Vagina (tissue), 2 donors: ENCODE results near the gene MCM7. TPM values are rescaled to one million over a fixed set of nuclear protein-coding genes. Genes with fewer than 3 reads are reported as not detected.

Experiments
- DNase-seq, 2 donors: peaks; one replicate each; pipeline ENCODE4 v3.0.0-alpha.2; 2017; ENCODE audit errors: extremely low spot score in 2 of 2
- H3K27ac ChIP-seq: fragments of 200-600 bp; sonication (generic); one replicate; pipeline ENCODE4 v1.5.1; 2019
- H3K27me3 ChIP-seq: fragments of 200-600 bp; sonication (generic); one replicate; pipeline ENCODE4 v1.5.1; 2019
- H3K36me3 ChIP-seq, 2 donors: fragments of 200-600 bp; sonication (generic); one replicate each; pipeline ENCODE4 v1.5.1; 2017 to 2019
- H3K4me1 ChIP-seq: fragments of 200-600 bp; sonication (generic); one replicate; pipeline ENCODE4 v1.5.1; 2019
- H3K4me3 ChIP-seq, 2 donors: fragments of 200-600 bp; sonication (generic); 1 replicate in 1 of 2; 2 replicates in 1 of 2; pipeline ENCODE4 v1.5.1; 2016 to 2019
- H3K9me3 ChIP-seq: fragments of 200-600 bp; sonication (generic); one replicate; pipeline ENCODE4 v1.5.1; 2019
- POLR2A ChIP-seq, 2 donors: fragments of 450-650 bp; IDR thresholded peaks; one replicate each; pipeline ENCODE4 v1.6.1; 2017; ENCODE audit warnings: antibody characterized with exemption in 2 of 2, mild to moderate bottlenecking in 2 of 2, moderate library complexity in 2 of 2
- POLR2AphosphoS5 ChIP-seq, 2 donors: sonication (generic); formaldehyde crosslinking; IDR thresholded peaks; one replicate each; pipeline ENCODE4 v1.9.0; 2017; ENCODE audit warnings: antibody characterized with exemption in 2 of 2, mild to moderate bottlenecking in 2 of 2, low read depth in 1 of 2; ENCODE audit not compliant: insufficient read depth in 1 of 2
- intact Hi-C: fragments of 100-400 bp; cut with DNase I; formaldehyde crosslinking; loops from one replicate; pipeline ENCODE4 v1.15.1; 2023
- total RNA-seq: library from RNA; depleted of rRNA; stranded (reverse); fragments of >200 nt; gene quantifications from one replicate; pipeline ENCODE4 v1.2.3, GENCODE V29; 2016
- TF ChIP-seq, protein P1 (sequence below), 3 experiments: fragments of 450-650 bp in 2 of 3; fragments of 200-600 bp in 1 of 3; sonication (generic) in 1 of 3; IDR thresholded peaks; one replicate each; pipeline ENCODE4 v1.5.1; 2017 to 2019; ENCODE audit warnings: antibody characterized with exemption in 3 of 3, mild to moderate bottlenecking in 2 of 3, moderate library complexity in 2 of 3

Gene MCM7
- total RNA-seq, 1 donor from 2014 or later, result 35.1 TPM

DNA sequence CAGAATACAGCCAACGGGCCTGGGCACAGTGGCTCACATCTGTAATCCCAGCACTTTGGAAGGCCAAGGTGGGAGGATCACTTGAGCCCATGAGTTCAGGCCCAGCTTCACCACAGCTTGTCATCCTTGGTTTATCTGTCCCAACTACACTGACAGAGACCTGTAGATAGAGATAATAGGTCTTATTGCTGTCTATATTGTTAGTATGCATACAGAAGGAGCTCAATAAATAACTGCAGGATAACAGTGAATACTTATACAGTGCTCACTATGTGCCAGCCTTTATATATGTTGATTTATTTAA is 19.5 kb upstream of the MCM7 start:
- H3K9me3 ChIP-seq, result no peaks in the 10 kb centered on the region
- peak overlapping the region; percentile 86 for H3K27ac ChIP-seq
- H3K4me1 ChIP-seq, result peaks cover 31% of the 10 kb centered on the region
- no peak for DNase-seq
- H3K36me3 ChIP-seq, result no peaks in the 10 kb centered on the region
- H3K4me3 ChIP-seq, result peak overlapping the region; percentile 74 to 81
- H3K27me3 ChIP-seq, result no peaks in the 10 kb centered on the region
- no peak for TF ChIP-seq POLR2A (IDR thresholded peaks at IDR 0.05)
- intact Hi-C loops, result no loop called here

DNA sequence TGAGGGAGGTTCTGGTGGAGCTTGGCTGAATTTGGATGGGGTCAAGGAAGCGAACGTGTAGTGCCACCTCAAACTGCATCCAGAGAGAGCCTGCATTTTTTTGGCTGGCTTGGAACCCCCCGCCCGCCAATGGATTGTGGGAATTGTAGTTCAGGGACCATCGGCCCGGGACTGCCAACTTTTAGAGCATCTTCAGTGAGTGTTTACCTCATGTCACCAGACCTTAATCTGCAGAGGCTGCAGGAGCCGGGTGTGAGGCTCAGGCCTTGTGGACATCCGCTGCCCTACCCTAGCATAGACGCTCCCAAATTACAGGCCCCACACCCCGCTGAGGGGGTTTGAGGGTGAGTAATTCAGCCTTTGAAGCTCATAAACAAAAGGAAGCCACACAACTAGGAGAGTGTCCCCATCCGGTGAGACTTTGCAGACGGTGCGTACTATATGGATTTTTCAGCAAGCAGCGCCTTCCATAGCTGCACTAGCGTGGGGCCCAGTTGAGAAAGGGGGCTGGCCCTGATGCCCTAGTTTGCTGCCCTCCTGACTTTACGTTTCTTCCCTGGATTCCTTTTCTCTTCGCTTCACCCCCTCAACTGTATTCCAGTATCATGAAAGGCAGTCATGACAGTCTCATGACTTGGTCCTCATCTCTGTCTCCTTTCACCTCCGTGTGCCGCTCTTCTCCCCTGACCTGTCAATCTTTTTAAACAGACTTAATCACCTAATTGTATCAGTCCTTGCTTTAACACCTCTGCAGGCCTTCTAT is 19.0 kb upstream of the MCM7 start:
- intact Hi-C loops, result no loop called here
- TF ChIP-seq POLR2A (IDR thresholded peaks at IDR 0.05), result no peak
- TF ChIP-seq, protein P1, sequence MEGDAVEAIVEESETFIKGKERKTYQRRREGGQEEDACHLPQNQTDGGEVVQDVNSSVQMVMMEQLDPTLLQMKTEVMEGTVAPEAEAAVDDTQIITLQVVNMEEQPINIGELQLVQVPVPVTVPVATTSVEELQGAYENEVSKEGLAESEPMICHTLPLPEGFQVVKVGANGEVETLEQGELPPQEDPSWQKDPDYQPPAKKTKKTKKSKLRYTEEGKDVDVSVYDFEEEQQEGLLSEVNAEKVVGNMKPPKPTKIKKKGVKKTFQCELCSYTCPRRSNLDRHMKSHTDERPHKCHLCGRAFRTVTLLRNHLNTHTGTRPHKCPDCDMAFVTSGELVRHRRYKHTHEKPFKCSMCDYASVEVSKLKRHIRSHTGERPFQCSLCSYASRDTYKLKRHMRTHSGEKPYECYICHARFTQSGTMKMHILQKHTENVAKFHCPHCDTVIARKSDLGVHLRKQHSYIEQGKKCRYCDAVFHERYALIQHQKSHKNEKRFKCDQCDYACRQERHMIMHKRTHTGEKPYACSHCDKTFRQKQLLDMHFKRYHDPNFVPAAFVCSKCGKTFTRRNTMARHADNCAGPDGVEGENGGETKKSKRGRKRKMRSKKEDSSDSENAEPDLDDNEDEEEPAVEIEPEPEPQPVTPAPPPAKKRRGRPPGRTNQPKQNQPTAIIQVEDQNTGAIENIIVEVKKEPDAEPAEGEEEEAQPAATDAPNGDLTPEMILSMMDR (IDR thresholded peaks at IDR 0.05), result no peak
- no peak for TF ChIP-seq POLR2AphosphoS5 (IDR thresholded peaks at IDR 0.05; ENCODE audit: insufficient read depth in 1 of 2, low read depth in 1 of 2)
- peak overlapping the region; percentile 74 to 81 for H3K4me3 ChIP-seq
- H3K36me3 ChIP-seq, result no peaks in the 10 kb centered on the region
- no peaks in the 10 kb centered on the region for H3K27me3 ChIP-seq
- no peaks in the 10 kb centered on the region for H3K9me3 ChIP-seq
- DNase-seq, result no peak
- H3K27ac ChIP-seq, result peak overlapping the region; percentile 86
- H3K4me1 ChIP-seq, result peaks cover 26% of the 10 kb centered on the region

DNA sequence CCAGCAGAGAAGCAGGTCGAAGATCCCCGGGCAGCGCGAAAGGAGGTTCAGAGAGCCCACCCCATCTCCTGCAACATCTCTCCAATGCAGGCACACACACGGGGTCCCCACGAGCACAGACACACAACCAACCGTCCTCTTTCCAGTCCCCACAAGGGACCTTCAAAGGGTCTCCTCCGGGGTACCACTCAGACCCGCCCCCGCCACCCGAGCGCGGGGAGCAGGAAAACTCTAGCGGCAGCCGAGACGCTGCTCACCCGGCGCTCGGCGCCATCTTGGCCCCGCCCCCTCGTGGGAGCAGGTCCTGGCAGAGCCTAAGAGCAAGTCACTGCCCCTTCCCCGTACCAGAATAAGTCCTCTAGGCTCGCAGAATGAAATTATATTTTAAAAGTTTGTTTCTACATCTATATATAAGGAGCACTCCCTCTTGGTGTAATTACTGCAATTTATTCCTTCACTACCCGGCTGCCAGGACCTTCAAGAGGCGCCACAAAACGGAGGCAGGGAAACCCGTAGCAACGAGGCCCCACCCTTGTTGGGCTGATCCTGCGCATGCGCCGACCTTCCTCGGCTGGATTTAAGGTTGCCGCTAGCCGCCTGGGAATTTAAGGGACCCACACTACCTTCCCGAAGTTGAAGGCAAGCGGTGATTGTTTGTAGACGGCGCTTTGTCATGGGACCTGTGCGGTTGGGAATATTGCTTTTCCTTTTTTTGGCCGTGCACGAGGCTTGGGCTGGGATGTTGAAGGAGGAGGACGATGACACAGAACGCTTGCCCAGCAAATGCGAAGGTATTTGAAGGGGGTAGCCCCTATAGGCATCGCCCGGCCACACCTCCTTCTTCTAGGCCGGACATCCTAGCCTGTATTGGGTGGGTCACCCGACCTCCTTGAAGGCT is 18.1 kb upstream of the MCM7 start, which contains the start of the genes CNPY4 and TAF6:
Gene CNPY4, plus strand, starts transcription at position 563 of the 898 bp plus-strand sequence. Its CDS starts 111 bp downstream, at position 674.
Gene TAF6, minus strand, starts transcription at position 287 of the 898 bp plus-strand sequence. CDS start 5,149 bp downstream, outside the sequence.
- intact Hi-C loops, result no loop called here
- Histone ChIP-seq H3K9me3 (no peaks in the 10 kb centered on the region), H3K36me3 (no peaks in the 10 kb centered on the region), H3K27me3 (no peaks in the 10 kb centered on the region), H3K4me3 (peak within 1 kb of the TSS; percentile 74 to 81), H3K27ac (peak within 1 kb of the TSS; percentile 86), H3K4me1 (peaks cover 20% of the 10 kb centered on the region)
- TF ChIP-seq POLR2AphosphoS5 (IDR thresholded peaks at IDR 0.05; ENCODE audit: insufficient read depth in 1 of 2, low read depth in 1 of 2), result peak; percentile 91 to 97
- TF ChIP-seq, protein P1 (IDR thresholded peaks at IDR 0.05), result peak in 1 of 3 experiments; percentile 15
- TF ChIP-seq POLR2A (IDR thresholded peaks at IDR 0.05), result peak in 1 of 2 donors; percentile 46
- peak in 1 of 2 donors; percentile 96 for DNase-seq

DNA sequence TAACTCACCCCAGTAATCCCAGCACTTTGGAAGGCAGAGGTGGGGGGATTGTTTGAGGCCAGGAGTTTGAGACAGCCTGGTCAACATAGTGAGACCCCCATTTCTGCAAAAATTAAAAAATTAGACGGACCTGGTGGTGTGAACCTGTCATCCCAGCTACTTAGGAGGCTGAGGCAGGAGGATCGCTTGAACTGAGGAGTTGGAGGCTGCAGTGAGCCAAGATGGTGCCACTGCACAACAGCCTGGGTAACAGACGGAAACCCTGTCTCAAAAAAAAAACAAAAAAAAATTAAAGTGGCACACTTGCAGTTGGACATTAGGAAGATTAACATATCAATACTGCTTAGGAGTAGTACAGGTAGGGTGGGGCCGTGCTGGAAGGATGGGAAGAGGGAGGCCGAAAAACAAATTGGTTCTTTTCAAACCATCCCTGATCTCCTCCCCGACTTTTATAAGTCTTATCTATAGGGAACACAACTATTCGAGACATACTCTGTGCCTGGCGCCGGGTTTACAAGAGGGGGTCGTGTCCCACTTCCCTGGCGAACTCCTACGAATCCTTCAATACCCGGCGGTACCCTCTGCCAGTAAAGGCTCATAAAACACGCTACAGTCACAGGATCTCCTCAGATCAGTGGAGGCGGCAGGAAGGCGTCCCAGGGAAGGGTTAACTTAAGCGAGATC is 17.3 kb upstream of the MCM7 start:
- Histone ChIP-seq H3K4me1 (peaks cover 20% of the 10 kb centered on the region), H3K36me3 (peaks cover 0 to 5% of the 10 kb centered on the region in 2 donors), H3K9me3 (no peaks in the 10 kb centered on the region), H3K27ac (peak overlapping the region; percentile 86), H3K4me3 (peak overlapping the region; percentile 74 to 81), H3K27me3 (no peaks in the 10 kb centered on the region)
- DNase-seq, result no peak
- intact Hi-C loops, result no loop called here
- no peak for TF ChIP-seq POLR2AphosphoS5 (IDR thresholded peaks at IDR 0.05; ENCODE audit: insufficient read depth in 1 of 2, low read depth in 1 of 2)

DNA sequence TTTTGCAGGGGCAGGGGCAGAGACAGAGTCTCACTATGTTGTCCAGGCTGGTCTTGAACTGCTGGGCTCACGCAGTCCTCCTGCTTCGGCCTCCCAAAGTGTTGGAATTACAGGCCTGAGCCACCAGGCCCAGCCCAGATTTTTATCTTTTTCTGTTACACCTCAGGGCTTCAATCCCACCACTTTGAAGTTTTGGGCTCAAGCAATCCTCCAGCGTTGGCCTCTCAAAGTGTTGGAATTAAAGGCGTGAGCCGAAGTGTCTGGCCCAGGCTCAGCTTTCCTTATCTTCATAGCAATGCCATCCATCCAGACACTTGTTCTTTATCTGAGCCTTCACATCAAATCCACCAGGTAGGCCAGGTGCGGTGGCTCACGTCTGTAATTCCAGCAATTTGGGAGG is 13.8 kb upstream of the MCM7 start:
- peaks cover 12% of the 10 kb centered on the region for H3K4me1 ChIP-seq
- TF ChIP-seq, protein P1 (IDR thresholded peaks at IDR 0.05), result no peak
- TF ChIP-seq POLR2A (IDR thresholded peaks at IDR 0.05), result no peak
- no peak for TF ChIP-seq POLR2AphosphoS5 (IDR thresholded peaks at IDR 0.05; ENCODE audit: insufficient read depth in 1 of 2, low read depth in 1 of 2)
- no peaks in the 10 kb centered on the region for H3K9me3 ChIP-seq
- intact Hi-C loops, result no loop called here
- H3K27ac ChIP-seq, result no peak overlapping the region
- peaks cover 6 to 40% of the 10 kb centered on the region in 2 donors for H3K36me3 ChIP-seq
- DNase-seq, result no peak
- H3K4me3 ChIP-seq, result no peak overlapping the region
- H3K27me3 ChIP-seq, result no peaks in the 10 kb centered on the region
